Hepatocyte (in vitro differentiated cells): Measurements from ENCODE around the gene CEP68.

Experiments
- EZH2 ChIP-seq: fragments of 200-600 bp; sonication (generic); IDR thresholded peaks from 2 replicates; pipeline ENCODE4 v1.6.1; 2016; ENCODE audit warnings: antibody characterized with exemption, mild to moderate bottlenecking, borderline replicate concordance
- TF ChIP-seq, protein P1 (sequence below): fragments of 200-600 bp; sonication (generic); IDR thresholded peaks from 2 replicates; pipeline ENCODE4 v1.5.1; 2016; ENCODE audit warnings: antibody characterized with exemption, mild to moderate bottlenecking; ENCODE audit not compliant: poor library complexity

- TF ChIP-seq, protein P1, sequence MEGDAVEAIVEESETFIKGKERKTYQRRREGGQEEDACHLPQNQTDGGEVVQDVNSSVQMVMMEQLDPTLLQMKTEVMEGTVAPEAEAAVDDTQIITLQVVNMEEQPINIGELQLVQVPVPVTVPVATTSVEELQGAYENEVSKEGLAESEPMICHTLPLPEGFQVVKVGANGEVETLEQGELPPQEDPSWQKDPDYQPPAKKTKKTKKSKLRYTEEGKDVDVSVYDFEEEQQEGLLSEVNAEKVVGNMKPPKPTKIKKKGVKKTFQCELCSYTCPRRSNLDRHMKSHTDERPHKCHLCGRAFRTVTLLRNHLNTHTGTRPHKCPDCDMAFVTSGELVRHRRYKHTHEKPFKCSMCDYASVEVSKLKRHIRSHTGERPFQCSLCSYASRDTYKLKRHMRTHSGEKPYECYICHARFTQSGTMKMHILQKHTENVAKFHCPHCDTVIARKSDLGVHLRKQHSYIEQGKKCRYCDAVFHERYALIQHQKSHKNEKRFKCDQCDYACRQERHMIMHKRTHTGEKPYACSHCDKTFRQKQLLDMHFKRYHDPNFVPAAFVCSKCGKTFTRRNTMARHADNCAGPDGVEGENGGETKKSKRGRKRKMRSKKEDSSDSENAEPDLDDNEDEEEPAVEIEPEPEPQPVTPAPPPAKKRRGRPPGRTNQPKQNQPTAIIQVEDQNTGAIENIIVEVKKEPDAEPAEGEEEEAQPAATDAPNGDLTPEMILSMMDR: no peak
- no peak for TF ChIP-seq EZH2
Measured at GRCh38 chr2:65133626-65134025, 77.4 kb downstream of the CEP68 start.
